H1 (cell line): ENCODE results near the gene MLYCD.

ENCODE experiments used
- ASH2L ChIP-seq: fragments of 200-600, 300-600 bp; sonication (generic); IDR thresholded peaks from one replicate; pipeline ENCODE4 v1.7.1; 2017; ENCODE audit warnings: low read length
- CHD2 ChIP-seq: IDR thresholded peaks from 2 replicates; pipeline ENCODE4 v1.6.1; 2012; ENCODE audit warnings: low read length, improper control_type of control experiment
- EGR1 ChIP-seq: IDR thresholded peaks from 2 replicates; pipeline ENCODE4 v1.6.1; 2011; ENCODE audit warnings: low read depth, low read length, borderline replicate concordance
- EP300 ChIP-seq, 2 experiments: IDR thresholded peaks; 1 replicate in 1 of 2; 2 replicates in 1 of 2; pipeline ENCODE4 v1.6.1; 2011 to 2012; ENCODE audit warnings: low read depth in 2 of 2, low read length in 2 of 2, mild to moderate bottlenecking in 2 of 2, borderline replicate concordance in 1 of 2, inconsistent platforms in 1 of 2, moderate library complexity in 1 of 2
- EZH2 ChIP-seq: fragments of 200-600 bp; sonication (generic); IDR thresholded peaks from 2 replicates; pipeline ENCODE4 v1.7.1; 2012; ENCODE audit warnings: low read depth, mild to moderate bottlenecking, moderate library complexity, low read length, inconsistent platforms; ENCODE audit not compliant: severe bottlenecking
- JUN ChIP-seq: IDR thresholded peaks from 2 replicates; pipeline ENCODE4 v1.6.1; 2011; ENCODE audit warnings: low read depth, mild to moderate bottlenecking, improper control_type of control experiment, low read length
- SIN3A ChIP-seq, 2 experiments: IDR thresholded peaks in 1 of 2; conservative IDR thresholded peaks in 1 of 2; 2 replicates each; pipeline ENCODE4 v1.6.1; 2011 to 2012; ENCODE audit warnings: low read length in 2 of 2, improper control_type of control experiment in 1 of 2, low read depth in 1 of 2, mild to moderate bottlenecking in 1 of 2
- TCF12 ChIP-seq: IDR thresholded peaks from 2 replicates; pipeline ENCODE4 v1.6.1; 2011; ENCODE audit warnings: low read depth, mild to moderate bottlenecking, low read length
- TF ChIP-seq, protein P1 (sequence below), 3 experiments: IDR thresholded peaks; 1 replicate in 2 of 3; 2 replicates in 1 of 3; pipeline versions ENCODE4 v1.5.1 to v1.6.1; 2011; ENCODE audit warnings: low read length in 3 of 3, mild to moderate bottlenecking in 3 of 3, inconsistent platforms in 2 of 3, low read depth in 1 of 3, moderate library complexity in 1 of 3; ENCODE audit not compliant: insufficient read depth in 1 of 3; ENCODE audit errors: control extremely low read depth in 1 of 3

DNA sequence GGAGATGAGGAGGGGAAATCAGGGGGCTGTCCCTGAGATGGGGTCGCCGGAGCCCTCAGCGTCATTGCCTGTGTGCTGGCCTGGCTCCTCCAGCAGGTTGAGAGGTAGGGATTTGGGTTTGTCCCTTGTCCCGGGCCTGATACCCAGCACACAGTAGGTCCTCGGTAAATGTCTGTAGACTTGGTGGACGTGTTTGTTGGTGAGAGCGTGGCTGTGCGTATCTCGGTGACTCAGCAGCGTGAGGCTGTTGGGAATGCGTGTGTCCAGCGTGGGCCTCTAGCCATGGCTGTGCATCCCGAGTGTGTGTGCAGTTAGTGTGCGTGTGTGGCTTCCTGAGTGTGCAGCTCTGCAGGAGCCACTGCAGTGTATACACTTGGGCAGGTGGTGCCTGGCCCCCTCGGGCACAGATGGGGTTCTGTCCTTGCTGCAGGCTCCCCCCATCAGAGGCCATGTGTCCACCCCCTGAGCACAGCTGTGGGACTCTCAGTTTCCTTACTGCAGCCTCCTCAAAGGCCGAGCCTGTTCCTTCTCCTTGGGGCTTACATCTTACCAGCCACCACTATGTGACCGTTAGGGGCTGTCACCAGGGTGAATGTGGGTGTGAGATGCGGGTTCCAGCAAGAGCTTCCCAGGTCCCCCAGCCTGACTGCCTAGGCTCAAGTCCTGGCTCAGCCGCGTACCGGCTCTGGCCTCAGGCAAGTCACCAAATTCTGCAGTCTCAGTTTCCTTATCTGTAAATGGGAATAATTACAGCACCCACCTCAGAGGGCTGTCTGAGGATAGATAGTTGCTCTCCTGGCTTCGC, 74.9 kb downstream of the MLYCD start:
- TF ChIP-seq, protein P1, sequence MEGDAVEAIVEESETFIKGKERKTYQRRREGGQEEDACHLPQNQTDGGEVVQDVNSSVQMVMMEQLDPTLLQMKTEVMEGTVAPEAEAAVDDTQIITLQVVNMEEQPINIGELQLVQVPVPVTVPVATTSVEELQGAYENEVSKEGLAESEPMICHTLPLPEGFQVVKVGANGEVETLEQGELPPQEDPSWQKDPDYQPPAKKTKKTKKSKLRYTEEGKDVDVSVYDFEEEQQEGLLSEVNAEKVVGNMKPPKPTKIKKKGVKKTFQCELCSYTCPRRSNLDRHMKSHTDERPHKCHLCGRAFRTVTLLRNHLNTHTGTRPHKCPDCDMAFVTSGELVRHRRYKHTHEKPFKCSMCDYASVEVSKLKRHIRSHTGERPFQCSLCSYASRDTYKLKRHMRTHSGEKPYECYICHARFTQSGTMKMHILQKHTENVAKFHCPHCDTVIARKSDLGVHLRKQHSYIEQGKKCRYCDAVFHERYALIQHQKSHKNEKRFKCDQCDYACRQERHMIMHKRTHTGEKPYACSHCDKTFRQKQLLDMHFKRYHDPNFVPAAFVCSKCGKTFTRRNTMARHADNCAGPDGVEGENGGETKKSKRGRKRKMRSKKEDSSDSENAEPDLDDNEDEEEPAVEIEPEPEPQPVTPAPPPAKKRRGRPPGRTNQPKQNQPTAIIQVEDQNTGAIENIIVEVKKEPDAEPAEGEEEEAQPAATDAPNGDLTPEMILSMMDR (IDR thresholded peaks at IDR 0.05; ENCODE audit: control extremely low read depth in 1 of 3, insufficient read depth in 1 of 3, low read depth in 1 of 3, low read length in 3 of 3) = no peak
- no peak for TF ChIP-seq TCF12
- TF ChIP-seq EZH2 = no peak
- no peak for TF ChIP-seq EGR1
- no peak for TF ChIP-seq SIN3A (conservative IDR thresholded peaks at IDR 0.05 in 1 of 2, IDR thresholded peaks at IDR 0.05 in 1 of 2; ENCODE audit: low read depth in 1 of 2, low read length in 2 of 2)
- TF ChIP-seq JUN = no peak
- no peak for TF ChIP-seq EP300 (IDR thresholded peaks at IDR 0.05; ENCODE audit: borderline replicate concordance in 1 of 2, low read depth in 2 of 2, low read length in 2 of 2)
- TF ChIP-seq CHD2 = no peak
- no peak for TF ChIP-seq ASH2L
